ENCODE results near the gene ZFHX3.

GRCh38 chr16:72810480-72810879, 237.4 kb downstream of the ZFHX3 start:
- no peak for TF ChIP-seq CTCF (IDR thresholded peaks at IDR 0.05)
- no peak for TF ChIP-seq POLR2A (IDR thresholded peaks at IDR 0.05)

All from right lobe of liver (tissue), 4 donors.